GM12878 (cell line): ENCODE measurements around the gene RAB3C. TPM values are rescaled to one million over a fixed set of nuclear protein-coding genes. Genes with fewer than 3 reads are reported as not detected.
A peak's percentile ranks its signal among the peaks of the same experiment; 100 is the strongest.

ENCODE experiments used
- ATF7 ChIP-seq: fragments of 450-650 bp; IDR thresholded peaks from 2 replicates; pipeline ENCODE4 v1.6.1; 2016; ENCODE audit warnings: low read depth, mild to moderate bottlenecking
- CBX5 ChIP-seq: sonication (generic); IDR thresholded peaks from 2 replicates; pipeline ENCODE4 v1.6.1; 2016; ENCODE audit warnings: low read depth, moderate library complexity, mild to moderate bottlenecking, inconsistent platforms
- ESRRA ChIP-seq: IDR thresholded peaks from 2 replicates; pipeline ENCODE4 v1.6.1; 2012; ENCODE audit warnings: mild to moderate bottlenecking, low read length, improper control_type of control experiment
- GABPA ChIP-seq: IDR thresholded peaks from 2 replicates; pipeline ENCODE4 v1.6.1; 2014; ENCODE audit warnings: antibody characterized with exemption, low read depth, mild to moderate bottlenecking, inconsistent platforms
- IRF3 ChIP-seq: fragments of 450-650 bp; IDR thresholded peaks from 2 replicates; pipeline ENCODE4 v1.6.1; 2014; ENCODE audit warnings: mild to moderate bottlenecking
- LARP7 ChIP-seq: fragments of 450-650 bp; IDR thresholded peaks from 2 replicates; pipeline ENCODE4 v1.6.1; 2017; ENCODE audit warnings: mild to moderate bottlenecking
- NFYA ChIP-seq: IDR thresholded peaks from 2 replicates; pipeline ENCODE4 v1.6.1; 2011; ENCODE audit warnings: low read depth, mild to moderate bottlenecking, low read length, improper control_type of control experiment, borderline replicate concordance
- NR2C1 ChIP-seq: fragments of 450-650 bp; IDR thresholded peaks from 2 replicates; pipeline ENCODE4 v1.6.1; 2017; ENCODE audit warnings: antibody characterized with exemption, mild to moderate bottlenecking, moderate library complexity
- PAX5 ChIP-seq: IDR thresholded peaks from 2 replicates; pipeline ENCODE4 v1.6.1; 2011; ENCODE audit warnings: low read depth, low read length, borderline replicate concordance
- PBX3 ChIP-seq: IDR thresholded peaks from 2 replicates; pipeline ENCODE4 v1.6.1; 2011; ENCODE audit warnings: mild to moderate bottlenecking, low read depth, low read length, moderate library complexity; ENCODE audit not compliant: insufficient replicate concordance
- PRDM15 ChIP-seq: fragments of 450-650 bp; formaldehyde crosslinking; IDR thresholded peaks from 2 replicates; pipeline ENCODE4 v1.4.0; 2020; ENCODE audit warnings: mild to moderate bottlenecking, moderate library complexity
- RAD21 ChIP-seq: IDR thresholded peaks from 2 replicates; pipeline ENCODE4 v1.6.1; 2011; ENCODE audit warnings: mild to moderate bottlenecking, low read depth, low read length, moderate library complexity; ENCODE audit not compliant: insufficient read depth
- RBBP5 ChIP-seq: fragments of 200-600 bp; sonication (generic); conservative IDR thresholded peaks from 2 replicates; pipeline ENCODE4 v1.6.1; 2016
- polyA plus RNA-seq, 11 experiments: library from polyadenylated mRNA; depleted of rRNA in 4 of 11; unstranded in 6 of 11; stranded (reverse) in 5 of 11; fragments of >200 nt; fragmentation: Nextera tagmentation in 4 of 11; fragmentation: Illumina TruSeq in 1 of 11; extraction: Ambion mirVana in 4 of 11; extraction: Trizol in 1 of 11; gene quantifications; 1 replicate in 1 of 11; 2 replicates in 10 of 11; pipeline versions ENCODE4 v1.2.1 to v1.2.3, GENCODE V29; 2011 to 2016; ENCODE audit warnings: inconsistent platforms in 2 of 11, missing spikeins in 2 of 11, low read depth in 1 of 11
- total RNA-seq, 4 experiments: library from RNA; depleted of rRNA in 3 of 4; stranded (reverse); fragments of >200 nt in 3 of 4; fragmentation: Illumina TruSeq in 1 of 4; extraction: Trizol in 1 of 4; gene quantifications; 2 replicates each; pipeline versions ENCODE4 v1.2.1 to v1.2.3, GENCODE V29; 2013 to 2021
- TF ChIP-seq, protein P1 (sequence below): fragments of 450-650 bp; IDR thresholded peaks from 2 replicates; pipeline ENCODE4 v1.6.1; 2017; ENCODE audit warnings: antibody characterized with exemption, mild to moderate bottlenecking, moderate library complexity
- TF ChIP-seq, protein P2 (sequence below): fragments of 450-650 bp; formaldehyde crosslinking; IDR thresholded peaks from 2 replicates; pipeline ENCODE4 v1.5.0; 2022; ENCODE audit warnings: mild to moderate bottlenecking, missing genetic modification characterization

The RAB3C gene
- total and polyA plus RNA-seq, 10 of the 15 experiments (the other 5 are each of a cell fraction or from before 2014, with no cell fraction given), result not detected

DNA sequence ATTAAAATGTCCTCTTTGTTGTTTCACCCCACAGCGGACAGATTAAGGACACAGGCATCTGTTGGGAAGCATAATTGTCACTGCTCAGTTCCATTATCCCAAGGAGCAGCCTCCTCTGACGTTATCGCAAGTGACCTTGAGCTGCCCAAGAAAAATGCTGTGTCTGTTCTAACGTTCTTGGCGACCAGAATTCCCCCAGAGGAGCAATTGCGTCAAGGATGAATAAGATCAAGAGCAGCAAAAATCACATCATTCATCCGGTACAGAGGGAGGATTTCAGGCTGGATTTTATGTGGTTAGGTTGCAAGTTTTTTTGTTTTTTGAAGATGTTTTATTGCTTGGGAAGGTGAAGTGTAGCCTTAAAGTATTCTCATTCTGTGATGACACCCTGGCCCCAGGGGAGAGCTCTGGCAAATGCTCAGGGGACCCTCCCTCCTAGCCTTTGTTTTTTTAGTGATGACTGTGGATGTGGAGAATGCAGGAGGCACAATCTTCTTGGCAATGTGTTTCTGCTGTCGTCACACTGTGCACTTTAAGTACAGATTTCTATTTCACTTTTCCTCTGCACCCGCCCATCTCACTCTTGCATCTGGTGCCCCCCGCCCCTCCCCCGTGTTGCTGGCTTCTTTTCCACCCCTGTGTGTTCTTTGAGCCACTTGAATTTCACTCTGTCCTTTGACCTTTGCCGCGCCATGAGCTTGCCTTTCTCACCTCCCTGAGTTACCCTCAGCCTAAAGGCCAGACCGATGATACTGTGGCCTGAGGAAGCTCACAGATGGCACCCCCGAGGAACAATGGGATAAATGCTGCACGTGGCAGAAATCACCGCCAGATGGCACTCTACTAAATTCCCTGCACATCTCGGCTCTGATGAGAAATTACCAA is 308.5 kb downstream of the RAB3C start (continued):
- TF ChIP-seq PAX5 (peak; percentile 52; the same call in 1 of the 2 replicates), LARP7 (no peak), PBX3 (no peak), RAD21 (peak; percentile 60), IRF3 (no peak), NR2C1 (no peak; the same call in 1 of the 2 replicates), RBBP5 (no peak), CBX5 (no peak), PRDM15 (no peak), GABPA (no peak; the same call in 1 of the 2 replicates), ESRRA (no peak), ATF7 (peak; percentile 78), NFYA (no peak)
- TF ChIP-seq, protein P1, sequence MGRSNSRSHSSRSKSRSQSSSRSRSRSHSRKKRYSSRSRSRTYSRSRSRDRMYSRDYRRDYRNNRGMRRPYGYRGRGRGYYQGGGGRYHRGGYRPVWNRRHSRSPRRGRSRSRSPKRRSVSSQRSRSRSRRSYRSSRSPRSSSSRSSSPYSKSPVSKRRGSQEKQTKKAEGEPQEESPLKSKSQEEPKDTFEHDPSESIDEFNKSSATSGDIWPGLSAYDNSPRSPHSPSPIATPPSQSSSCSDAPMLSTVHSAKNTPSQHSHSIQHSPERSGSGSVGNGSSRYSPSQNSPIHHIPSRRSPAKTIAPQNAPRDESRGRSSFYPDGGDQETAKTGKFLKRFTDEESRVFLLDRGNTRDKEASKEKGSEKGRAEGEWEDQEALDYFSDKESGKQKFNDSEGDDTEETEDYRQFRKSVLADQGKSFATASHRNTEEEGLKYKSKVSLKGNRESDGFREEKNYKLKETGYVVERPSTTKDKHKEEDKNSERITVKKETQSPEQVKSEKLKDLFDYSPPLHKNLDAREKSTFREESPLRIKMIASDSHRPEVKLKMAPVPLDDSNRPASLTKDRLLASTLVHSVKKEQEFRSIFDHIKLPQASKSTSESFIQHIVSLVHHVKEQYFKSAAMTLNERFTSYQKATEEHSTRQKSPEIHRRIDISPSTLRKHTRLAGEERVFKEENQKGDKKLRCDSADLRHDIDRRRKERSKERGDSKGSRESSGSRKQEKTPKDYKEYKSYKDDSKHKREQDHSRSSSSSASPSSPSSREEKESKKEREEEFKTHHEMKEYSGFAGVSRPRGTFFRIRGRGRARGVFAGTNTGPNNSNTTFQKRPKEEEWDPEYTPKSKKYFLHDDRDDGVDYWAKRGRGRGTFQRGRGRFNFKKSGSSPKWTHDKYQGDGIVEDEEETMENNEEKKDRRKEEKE, result no peak
- TF ChIP-seq, protein P2, sequence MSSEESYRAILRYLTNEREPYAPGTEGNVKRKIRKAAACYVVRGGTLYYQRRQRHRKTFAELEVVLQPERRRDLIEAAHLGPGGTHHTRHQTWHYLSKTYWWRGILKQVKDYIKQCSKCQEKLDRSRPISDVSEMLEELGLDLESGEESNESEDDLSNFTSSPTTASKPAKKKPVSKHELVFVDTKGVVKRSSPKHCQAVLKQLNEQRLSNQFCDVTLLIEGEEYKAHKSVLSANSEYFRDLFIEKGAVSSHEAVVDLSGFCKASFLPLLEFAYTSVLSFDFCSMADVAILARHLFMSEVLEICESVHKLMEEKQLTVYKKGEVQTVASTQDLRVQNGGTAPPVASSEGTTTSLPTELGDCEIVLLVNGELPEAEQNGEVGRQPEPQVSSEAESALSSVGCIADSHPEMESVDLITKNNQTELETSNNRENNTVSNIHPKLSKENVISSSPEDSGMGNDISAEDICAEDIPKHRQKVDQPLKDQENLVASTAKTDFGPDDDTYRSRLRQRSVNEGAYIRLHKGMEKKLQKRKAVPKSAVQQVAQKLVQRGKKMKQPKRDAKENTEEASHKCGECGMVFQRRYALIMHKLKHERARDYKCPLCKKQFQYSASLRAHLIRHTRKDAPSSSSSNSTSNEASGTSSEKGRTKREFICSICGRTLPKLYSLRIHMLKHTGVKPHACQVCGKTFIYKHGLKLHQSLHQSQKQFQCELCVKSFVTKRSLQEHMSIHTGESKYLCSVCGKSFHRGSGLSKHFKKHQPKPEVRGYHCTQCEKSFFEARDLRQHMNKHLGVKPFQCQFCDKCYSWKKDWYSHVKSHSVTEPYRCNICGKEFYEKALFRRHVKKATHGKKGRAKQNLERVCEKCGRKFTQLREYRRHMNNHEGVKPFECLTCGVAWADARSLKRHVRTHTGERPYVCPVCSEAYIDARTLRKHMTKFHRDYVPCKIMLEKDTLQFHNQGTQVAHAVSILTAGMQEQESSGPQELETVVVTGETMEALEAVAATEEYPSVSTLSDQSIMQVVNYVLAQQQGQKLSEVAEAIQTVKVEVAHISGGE (CRISPR knock-in tag), result no peak
